Measurements from ENCODE around the gene KLF12.

DNA sequence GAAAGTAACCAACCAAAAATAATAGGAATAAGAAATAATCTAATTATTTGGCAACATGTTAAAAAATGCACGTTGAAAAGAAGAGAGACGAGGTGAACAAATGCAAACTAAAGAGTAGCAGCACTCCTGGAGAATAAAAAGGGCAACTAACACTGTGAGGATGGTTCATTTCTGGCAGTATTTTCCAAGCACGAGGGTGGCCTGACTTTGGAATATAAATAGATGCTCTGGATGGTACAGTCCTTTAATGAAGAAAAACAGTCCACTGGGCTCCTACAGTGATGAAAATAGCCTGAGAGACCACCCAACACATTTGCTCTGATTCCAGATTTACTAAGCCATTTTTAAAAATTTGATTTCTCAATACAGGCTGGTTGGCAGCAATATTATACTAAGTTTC is 17.7 kb upstream of the KLF12 start:
- TF ChIP-seq, protein P1, sequence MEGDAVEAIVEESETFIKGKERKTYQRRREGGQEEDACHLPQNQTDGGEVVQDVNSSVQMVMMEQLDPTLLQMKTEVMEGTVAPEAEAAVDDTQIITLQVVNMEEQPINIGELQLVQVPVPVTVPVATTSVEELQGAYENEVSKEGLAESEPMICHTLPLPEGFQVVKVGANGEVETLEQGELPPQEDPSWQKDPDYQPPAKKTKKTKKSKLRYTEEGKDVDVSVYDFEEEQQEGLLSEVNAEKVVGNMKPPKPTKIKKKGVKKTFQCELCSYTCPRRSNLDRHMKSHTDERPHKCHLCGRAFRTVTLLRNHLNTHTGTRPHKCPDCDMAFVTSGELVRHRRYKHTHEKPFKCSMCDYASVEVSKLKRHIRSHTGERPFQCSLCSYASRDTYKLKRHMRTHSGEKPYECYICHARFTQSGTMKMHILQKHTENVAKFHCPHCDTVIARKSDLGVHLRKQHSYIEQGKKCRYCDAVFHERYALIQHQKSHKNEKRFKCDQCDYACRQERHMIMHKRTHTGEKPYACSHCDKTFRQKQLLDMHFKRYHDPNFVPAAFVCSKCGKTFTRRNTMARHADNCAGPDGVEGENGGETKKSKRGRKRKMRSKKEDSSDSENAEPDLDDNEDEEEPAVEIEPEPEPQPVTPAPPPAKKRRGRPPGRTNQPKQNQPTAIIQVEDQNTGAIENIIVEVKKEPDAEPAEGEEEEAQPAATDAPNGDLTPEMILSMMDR (conservative IDR thresholded peaks at IDR 0.05; ENCODE audit: low read length), result no peak
- no peak for TF ChIP-seq EZH2phosphoT487 (IDR thresholded peaks at IDR 0.05; ENCODE audit: borderline replicate concordance)
